ENCODE data around the gene GPR15LG. TPM values are rescaled to one million over a fixed set of nuclear protein-coding genes. Genes with fewer than 3 reads are reported as not detected.

Gene GPR15LG
- total RNA-seq, 1 donor from 2014 or later: not detected

DNA sequence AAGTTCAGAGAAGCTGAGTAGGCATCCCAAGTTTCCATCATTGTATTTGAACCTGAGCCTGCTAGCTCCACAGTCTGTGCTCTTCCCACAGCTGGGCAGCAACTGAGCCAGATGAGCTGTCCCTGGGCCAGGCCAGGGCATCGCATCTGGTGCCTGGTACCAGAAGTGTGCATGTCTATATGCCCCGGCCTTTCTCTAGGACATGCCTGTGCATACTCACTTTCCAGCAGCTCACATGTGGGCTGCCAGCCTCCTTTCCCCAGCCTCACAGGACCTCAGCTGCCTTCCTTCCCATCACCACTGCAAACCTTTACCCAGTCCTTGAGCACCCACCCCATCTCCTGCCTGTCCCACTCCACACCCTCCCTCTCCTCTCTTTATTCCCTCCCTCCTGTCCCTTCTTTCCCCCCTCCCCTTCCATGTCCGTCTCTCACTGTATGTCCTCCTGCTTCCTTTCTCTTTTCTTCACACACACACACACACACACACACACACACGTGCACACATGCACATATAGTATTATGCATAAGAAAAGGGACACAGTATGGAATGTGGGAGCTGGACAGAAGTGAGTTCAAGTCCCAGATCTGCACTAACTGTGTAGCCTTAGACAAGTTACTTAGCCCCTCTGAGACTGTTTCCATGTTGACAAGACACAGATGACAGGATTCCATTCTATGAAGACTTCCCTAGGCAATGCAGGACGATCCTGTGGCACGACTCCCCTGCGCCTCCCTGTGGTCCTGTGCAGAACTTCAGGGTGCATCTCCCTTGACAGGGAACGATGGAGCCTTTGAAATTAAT is 31.6 kb downstream of the GPR15LG start:
- Mint-ChIP-seq H3K36me3 (ENCODE audit: unreplicated experiment) (no peaks in the 10 kb centered on the region), H3K27me3 (ENCODE audit: unreplicated experiment) (peaks cover 3% of the 10 kb centered on the region), H3K4me3 (ENCODE audit: unreplicated experiment) (no peak overlapping the region), H3K27ac (ENCODE audit: unreplicated experiment) (no peak overlapping the region), H3K9me3 (ENCODE audit: unreplicated experiment) (no peaks in the 10 kb centered on the region), H3K4me1 (ENCODE audit: low read depth, unreplicated experiment) (peaks cover 5% of the 10 kb centered on the region)
- peak; percentile 91 for DNase-seq
- TF ChIP-seq, protein P1, sequence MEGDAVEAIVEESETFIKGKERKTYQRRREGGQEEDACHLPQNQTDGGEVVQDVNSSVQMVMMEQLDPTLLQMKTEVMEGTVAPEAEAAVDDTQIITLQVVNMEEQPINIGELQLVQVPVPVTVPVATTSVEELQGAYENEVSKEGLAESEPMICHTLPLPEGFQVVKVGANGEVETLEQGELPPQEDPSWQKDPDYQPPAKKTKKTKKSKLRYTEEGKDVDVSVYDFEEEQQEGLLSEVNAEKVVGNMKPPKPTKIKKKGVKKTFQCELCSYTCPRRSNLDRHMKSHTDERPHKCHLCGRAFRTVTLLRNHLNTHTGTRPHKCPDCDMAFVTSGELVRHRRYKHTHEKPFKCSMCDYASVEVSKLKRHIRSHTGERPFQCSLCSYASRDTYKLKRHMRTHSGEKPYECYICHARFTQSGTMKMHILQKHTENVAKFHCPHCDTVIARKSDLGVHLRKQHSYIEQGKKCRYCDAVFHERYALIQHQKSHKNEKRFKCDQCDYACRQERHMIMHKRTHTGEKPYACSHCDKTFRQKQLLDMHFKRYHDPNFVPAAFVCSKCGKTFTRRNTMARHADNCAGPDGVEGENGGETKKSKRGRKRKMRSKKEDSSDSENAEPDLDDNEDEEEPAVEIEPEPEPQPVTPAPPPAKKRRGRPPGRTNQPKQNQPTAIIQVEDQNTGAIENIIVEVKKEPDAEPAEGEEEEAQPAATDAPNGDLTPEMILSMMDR (IDR thresholded peaks at IDR 0.05; ENCODE audit: partially characterized antibody, unreplicated experiment): peak; percentile 80

DNA sequence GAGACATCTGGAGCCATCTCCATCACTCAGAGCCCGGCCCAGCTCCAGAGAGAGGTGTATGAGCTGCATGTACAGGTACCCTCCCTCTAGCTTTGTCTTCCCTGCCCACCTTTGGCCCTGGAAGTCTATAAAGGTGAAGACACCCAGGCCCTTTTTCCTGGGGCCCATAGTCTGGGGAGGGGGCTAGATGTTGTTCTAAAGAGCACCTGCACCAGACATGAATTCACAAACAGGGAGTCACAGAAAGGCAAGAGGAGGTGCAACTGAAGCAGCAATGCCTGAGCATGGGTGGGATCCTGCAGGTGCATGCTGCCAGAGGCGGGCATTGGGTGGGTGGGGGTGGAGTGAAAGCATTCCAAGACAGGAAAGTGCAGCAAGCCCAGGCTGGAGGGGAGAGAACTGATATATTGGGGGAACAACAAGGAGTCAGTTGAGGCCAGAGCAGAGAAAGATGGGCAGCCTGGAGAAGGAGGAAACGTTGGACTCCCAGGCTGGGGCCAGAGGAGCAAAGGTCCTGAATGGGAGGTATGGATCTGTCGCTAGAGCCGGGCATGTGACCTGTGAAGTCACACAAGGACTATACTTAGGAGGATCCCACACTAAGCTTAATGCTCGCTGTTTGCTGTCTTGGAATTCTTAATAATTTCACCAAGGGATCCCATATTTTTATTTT is 32.4 kb downstream of the GPR15LG start:
- Mint-ChIP-seq H3K4me1 (ENCODE audit: low read depth, unreplicated experiment) (peaks cover 3% of the 10 kb centered on the region), H3K27me3 (ENCODE audit: unreplicated experiment) (peaks cover 5% of the 10 kb centered on the region), H3K36me3 (ENCODE audit: unreplicated experiment) (no peaks in the 10 kb centered on the region), H3K9me3 (ENCODE audit: unreplicated experiment) (no peaks in the 10 kb centered on the region), H3K27ac (ENCODE audit: unreplicated experiment) (no peak overlapping the region), H3K4me3 (ENCODE audit: unreplicated experiment) (no peak overlapping the region)
- DNase-seq: no peak
- TF ChIP-seq, protein P1 (IDR thresholded peaks at IDR 0.05; ENCODE audit: partially characterized antibody, unreplicated experiment): peak; percentile 19

DNA sequence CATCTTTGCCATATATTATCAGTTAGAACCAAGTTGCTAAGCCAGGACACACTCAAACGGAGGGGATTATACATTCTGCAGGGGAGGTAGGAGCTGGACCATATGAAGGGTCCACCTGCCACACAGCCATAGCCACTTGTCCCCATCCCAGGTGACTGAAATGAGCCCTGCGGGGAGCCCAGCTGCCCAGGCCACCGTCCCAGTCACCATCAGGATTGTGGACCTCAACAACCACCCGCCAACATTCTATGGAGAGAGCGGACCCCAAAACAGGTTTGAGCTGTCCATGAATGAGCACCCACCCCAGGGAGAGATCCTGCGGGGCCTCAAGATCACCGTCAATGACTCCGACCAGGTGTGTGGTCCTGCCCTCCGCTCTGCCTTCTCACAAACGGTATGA is 34.4 kb downstream of the GPR15LG start:
- Mint-ChIP-seq H3K36me3 (ENCODE audit: unreplicated experiment) (no peaks in the 10 kb centered on the region), H3K4me3 (ENCODE audit: unreplicated experiment) (no peak overlapping the region), H3K27ac (ENCODE audit: unreplicated experiment) (no peak overlapping the region), H3K4me1 (ENCODE audit: low read depth, unreplicated experiment) (no peaks in the 10 kb centered on the region), H3K27me3 (ENCODE audit: unreplicated experiment) (peaks cover 4% of the 10 kb centered on the region), H3K9me3 (ENCODE audit: unreplicated experiment) (no peaks in the 10 kb centered on the region)
- TF ChIP-seq, protein P1 (IDR thresholded peaks at IDR 0.05; ENCODE audit: partially characterized antibody, unreplicated experiment): no peak
- DNase-seq: no peak

DNA sequence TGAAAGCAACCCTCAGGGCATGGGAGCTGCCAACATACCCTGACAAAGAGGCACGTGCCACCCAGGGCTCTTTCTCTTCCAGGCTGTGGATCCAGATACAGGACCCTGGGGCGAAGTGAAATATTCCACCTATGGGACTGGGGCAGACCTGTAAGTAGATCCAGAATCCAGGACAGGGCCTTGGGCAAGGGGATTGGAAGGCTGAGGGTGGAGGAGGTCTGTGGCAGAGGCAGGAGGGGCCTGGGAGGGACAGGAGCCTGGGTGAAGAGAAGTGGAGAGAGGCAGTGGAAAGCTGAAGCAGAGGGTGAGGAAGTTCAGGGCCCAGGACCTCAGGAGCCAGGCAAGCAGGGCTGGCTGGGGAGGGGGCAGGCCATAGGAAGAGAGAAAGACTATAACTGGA is 38.0 kb downstream of the GPR15LG start:
- H3K36me3 Mint-ChIP-seq (ENCODE audit: unreplicated experiment): no peaks in the 10 kb centered on the region
- H3K4me1 Mint-ChIP-seq (ENCODE audit: low read depth, unreplicated experiment): no peaks in the 10 kb centered on the region
- DNase-seq: no peak
- no peaks in the 10 kb centered on the region for H3K9me3 Mint-ChIP-seq (ENCODE audit: unreplicated experiment)
- no peak overlapping the region for H3K4me3 Mint-ChIP-seq (ENCODE audit: unreplicated experiment)
- TF ChIP-seq, protein P1 (IDR thresholded peaks at IDR 0.05; ENCODE audit: partially characterized antibody, unreplicated experiment): no peak
- H3K27ac Mint-ChIP-seq (ENCODE audit: unreplicated experiment): no peak overlapping the region
- H3K27me3 Mint-ChIP-seq (ENCODE audit: unreplicated experiment): peaks cover 6% of the 10 kb centered on the region

DNA sequence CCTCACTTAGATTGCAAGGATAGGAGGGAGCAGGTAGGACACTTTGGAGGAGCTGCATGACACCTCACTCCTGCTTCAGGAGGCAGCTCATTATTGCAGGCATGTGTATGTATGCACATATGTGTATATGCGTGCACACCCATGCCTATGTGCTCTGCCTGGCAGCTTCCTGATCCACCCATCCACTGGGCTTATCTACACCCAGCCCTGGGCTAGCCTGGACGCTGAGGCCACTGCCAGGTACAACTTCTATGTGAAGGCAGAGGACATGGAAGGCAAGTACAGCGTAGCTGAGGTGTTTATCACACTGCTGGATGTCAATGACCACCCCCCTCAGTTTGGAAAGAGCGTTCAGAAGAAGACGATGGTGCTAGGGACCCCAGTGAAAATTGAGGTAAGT is 38.4 kb downstream of the GPR15LG start:
- Mint-ChIP-seq H3K4me1 (ENCODE audit: low read depth, unreplicated experiment) (no peaks in the 10 kb centered on the region), H3K4me3 (ENCODE audit: unreplicated experiment) (no peak overlapping the region), H3K27me3 (ENCODE audit: unreplicated experiment) (peaks cover 5% of the 10 kb centered on the region), H3K36me3 (ENCODE audit: unreplicated experiment) (no peaks in the 10 kb centered on the region), H3K27ac (ENCODE audit: unreplicated experiment) (no peak overlapping the region), H3K9me3 (ENCODE audit: unreplicated experiment) (no peaks in the 10 kb centered on the region)
- DNase-seq: no peak
- TF ChIP-seq, protein P1 (IDR thresholded peaks at IDR 0.05; ENCODE audit: partially characterized antibody, unreplicated experiment): no peak
